Suprapubic skin (tissue), 4 donors: ENCODE data around the gene SCAPER.

Experiments
- POLR2A ChIP-seq, 2 donors: fragments of 450-650 bp; IDR thresholded peaks; one replicate each; pipeline ENCODE4 v1.6.1; 2017; ENCODE audit warnings: antibody characterized with exemption in 2 of 2, mild to moderate bottlenecking in 2 of 2, moderate library complexity in 2 of 2
- POLR2AphosphoS5 ChIP-seq, 3 donors: sonication (generic); formaldehyde crosslinking; IDR thresholded peaks; one replicate each; pipeline ENCODE4 v1.6.1; 2017; ENCODE audit warnings: antibody characterized with exemption in 3 of 3
- TF ChIP-seq, protein P1 (sequence below), 2 donors: fragments of 200-600 bp in 1 of 2; fragments of 450-650 bp in 1 of 2; sonication (generic) in 1 of 2; IDR thresholded peaks; one replicate each; pipeline ENCODE4 v1.5.1; 2016 to 2019; ENCODE audit warnings: antibody characterized with exemption in 2 of 2, mild to moderate bottlenecking in 1 of 2, moderate library complexity in 1 of 2

DNA sequence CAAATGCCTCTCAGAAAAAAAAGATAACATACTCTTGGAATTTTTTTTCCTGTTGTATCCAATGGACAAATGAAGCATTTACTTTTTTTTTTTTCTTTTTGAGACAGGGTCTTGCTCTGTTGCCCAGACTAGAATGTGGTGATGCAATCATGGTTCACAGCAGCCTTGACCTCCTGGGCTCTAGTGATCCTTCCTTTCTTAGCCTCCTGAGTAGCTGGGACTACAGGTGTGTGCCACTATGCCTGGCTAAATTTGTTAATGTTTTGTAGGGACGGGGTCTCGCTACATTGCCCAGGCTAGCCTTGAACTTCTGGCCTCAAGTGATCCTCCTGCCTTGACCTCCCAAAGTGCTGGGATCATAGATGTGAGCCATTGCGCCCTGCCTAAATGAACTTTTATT is 401.3 kb downstream of the SCAPER start:
- TF ChIP-seq, protein P1, sequence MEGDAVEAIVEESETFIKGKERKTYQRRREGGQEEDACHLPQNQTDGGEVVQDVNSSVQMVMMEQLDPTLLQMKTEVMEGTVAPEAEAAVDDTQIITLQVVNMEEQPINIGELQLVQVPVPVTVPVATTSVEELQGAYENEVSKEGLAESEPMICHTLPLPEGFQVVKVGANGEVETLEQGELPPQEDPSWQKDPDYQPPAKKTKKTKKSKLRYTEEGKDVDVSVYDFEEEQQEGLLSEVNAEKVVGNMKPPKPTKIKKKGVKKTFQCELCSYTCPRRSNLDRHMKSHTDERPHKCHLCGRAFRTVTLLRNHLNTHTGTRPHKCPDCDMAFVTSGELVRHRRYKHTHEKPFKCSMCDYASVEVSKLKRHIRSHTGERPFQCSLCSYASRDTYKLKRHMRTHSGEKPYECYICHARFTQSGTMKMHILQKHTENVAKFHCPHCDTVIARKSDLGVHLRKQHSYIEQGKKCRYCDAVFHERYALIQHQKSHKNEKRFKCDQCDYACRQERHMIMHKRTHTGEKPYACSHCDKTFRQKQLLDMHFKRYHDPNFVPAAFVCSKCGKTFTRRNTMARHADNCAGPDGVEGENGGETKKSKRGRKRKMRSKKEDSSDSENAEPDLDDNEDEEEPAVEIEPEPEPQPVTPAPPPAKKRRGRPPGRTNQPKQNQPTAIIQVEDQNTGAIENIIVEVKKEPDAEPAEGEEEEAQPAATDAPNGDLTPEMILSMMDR (IDR thresholded peaks at IDR 0.05) = no peak
- TF ChIP-seq POLR2A (IDR thresholded peaks at IDR 0.05) (no peak), POLR2AphosphoS5 (IDR thresholded peaks at IDR 0.05) (no peak)
